Measurements from ENCODE around the gene MRPL36.
"Not testable (repeated sequence)": the region's sequence is repeated elsewhere in the genome, so short reads cannot be mapped to it uniquely, and the experiment has no call there.

MRPL36 gene

DNA sequence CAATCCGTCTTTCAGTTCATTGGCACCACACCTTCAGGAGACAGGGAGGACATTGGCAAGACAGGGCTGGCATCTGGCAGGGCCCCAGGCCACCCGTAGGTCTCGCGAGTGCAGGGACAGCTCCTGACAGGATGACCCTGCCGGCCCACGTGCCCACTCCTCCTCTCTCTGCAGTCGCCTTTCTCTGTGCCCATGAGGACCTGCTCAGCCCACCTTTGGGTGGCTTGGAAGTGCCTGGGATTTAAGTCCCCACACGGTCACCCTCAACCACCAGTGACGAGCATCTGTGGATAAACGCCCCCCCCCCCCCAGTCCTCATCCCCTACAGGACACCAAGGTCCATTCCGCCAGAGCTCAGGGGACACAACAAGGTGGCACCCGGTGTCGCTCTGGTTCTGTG, 4.1 kb downstream of the MRPL36 start:
- FAIRE-seq = no peak

DNA sequence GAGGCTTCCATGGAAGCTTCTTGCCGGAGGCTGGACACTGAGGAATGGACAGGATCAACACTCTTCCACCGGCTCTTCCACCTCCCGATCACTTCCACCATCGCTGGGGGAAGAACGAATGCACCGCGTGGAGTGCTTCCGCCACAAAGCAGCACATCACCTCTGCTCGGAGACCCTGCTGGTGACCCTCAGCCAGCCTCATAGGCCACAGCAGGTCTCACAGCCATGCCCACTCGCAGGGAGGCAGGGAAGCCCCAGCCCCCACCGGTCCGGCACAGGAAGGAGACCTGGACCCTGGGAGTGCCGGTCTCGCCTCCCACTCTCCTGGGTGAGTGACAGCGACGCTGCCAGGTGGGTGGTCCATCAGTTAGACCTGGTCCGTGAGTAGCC, 4.7 kb downstream of the MRPL36 start:
- no peak for FAIRE-seq

DNA sequence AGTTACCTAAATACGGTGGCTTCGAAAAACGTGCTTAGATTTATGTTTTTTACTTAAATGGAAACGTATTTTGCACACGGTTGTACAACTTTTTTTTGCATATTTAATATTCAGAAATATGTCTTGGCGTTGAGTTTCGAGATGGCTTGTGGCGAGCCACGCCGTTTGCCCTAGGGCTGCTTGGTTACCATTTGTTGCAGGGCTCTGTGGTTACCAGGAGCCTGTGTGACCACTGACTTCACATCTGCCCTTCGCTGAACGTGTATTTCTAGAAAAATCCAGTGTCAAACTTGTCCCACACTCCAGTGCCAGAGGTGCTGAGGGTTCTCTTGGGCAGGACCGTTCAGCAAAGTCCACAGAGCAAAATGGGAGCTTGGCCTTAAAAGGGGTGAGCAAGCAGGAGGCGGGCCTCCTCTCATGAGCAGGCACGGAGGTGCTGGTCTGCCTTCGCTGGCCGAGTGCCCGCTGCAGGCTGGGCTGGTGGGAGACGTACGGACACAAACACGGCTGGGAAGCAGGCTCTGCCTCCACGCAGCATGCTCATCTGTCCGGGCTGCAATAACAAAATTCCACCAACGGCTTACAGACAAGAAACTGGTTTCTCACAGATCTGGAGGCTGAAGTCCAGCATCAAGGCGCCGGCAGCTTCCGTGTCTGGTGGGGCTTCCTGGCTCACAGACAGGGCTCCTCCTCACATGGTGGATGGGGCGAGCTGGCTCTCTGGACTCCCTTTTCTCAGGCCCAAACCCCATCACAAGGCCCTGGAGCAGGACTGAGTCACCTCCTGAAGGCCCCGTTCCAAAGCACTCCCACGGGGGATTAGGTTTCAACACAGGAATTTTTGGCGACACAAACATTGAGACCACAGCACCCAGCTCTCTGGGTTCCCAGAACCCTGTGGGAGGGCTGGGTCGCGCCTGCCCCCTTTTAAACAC, 5.4 kb downstream of the MRPL36 start:
- FAIRE-seq = no peak

GRCh38 chr5:1793301-1793740, 6.3 kb downstream of the MRPL36 start:
- FAIRE-seq = no peak

DNA sequence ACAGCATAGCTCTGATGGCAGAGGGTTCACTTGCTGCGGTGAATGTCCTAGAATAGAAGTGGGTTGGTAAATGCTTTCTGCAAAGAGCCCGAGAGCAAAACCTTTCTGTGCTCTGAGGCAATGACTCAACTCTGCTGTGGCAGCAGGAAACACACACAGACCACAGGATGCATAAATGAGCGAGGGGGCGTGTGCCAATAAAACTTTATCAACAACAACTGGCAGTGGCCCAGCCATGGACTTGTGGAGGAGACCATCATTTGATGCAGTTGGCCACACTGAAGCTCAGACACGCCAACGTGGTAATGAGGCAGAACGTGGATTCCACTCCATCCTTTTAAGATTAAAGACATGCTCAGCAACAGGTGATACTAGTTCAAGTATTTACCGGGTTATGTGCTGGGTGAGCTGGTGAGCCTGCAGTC, 6.8 kb downstream of the MRPL36 start:
- no peak for FAIRE-seq

GRCh38 chr5:1791176-1791575, 8.5 kb downstream of the MRPL36 start:
- FAIRE-seq = no peak

DNA sequence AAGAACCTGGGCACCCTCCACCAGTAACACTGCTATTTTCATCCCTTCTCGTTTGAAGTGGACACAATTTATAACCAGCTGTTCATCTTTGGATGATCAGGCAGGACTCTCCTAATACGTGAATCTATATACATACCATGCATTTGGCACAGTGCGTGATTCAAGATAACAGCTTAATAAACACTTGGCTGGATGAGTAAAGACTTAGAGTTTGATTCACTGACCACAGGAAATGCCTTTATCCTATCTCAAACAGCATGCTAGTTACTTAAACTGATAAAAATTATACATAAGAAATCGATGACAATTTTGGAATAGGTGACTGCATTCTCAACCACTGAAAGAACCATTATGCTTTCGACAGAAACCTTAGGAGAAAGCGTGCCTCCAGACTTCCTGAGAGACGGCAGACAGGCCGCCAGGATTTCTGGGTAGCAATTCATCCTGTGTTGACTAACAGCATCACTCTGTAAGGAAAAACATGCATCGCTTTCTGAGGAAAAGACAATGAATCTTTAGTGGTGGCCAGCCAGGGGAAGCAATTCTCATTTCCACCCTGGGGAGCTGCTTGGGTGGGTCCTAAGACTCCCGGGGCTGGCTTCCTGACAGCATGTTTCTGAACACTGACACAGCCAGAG, 9.7 kb downstream of the MRPL36 start:
- FAIRE-seq = no peak

GRCh38 chr5:1789438-1789833, 10.2 kb downstream of the MRPL36 start:
- FAIRE-seq = not testable (repeated sequence)

DNA sequence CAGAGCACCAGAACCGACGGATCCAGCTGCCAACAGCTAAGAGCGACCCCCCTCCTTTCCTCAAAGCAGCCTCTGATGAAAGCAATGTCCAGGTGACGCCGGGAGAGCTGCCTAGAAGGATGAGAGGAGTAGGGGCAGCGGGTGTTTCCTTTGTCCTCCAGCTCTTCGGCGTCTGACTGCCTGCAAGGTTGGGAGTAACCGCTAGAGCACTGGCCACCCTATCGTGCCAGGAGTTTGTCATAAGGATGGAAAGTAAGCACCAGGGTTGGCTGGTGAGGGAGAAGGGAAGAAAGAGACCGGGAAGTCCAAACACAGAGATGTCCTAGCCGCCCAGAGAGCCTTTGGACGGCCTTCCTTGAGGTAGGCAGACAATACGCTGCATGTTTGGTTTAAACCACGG, 10.8 kb downstream of the MRPL36 start:
- no peak for FAIRE-seq

DNA sequence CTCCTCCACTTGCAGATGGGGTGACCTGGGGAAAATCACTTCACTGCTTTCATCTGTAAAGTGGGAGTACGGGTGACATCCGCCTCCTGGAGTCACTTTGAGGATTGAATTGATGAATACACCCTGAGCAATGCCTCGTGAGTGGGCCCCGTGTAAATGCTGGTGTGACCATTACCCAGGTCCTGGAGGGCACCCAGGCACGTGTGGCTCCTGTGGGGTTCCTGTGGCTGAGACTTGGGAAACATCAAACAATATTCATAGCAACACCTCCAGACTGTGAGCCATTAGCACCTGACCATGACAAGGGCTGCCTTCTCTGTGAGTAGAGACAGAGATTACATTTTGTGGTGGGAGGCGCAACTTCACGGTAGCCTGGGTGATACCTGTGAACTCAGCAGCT, 11.4 kb downstream of the MRPL36 start:
- FAIRE-seq = no peak

DNA sequence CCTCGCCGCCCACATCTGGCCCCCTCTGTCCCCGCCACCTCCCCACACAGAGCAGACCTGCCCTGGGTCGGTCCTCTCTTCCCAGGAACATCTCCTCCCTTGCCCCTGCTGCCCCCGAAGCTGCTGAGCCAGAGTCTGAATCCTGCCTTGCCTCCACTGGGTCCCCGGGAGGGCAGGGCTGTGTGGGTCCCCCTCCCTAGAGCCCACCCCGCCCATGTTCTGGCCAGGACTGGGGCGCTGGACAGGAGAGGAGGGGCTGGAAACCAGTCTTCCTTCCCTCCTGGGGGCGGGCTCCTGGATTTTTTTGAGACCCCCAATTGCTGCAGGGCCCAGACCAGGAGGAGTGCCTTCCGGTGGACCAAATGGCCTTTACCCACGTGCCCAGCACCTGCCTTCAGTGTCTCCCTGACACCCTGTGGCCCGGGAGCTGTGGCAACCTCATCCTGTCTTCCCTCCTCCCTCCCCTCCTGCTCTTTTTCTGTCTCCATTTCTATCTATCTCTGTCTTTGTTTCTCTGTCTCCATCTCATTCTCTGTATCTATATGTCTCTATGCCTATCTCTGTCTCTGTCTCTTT, 12.1 kb downstream of the MRPL36 start:
- FAIRE-seq = no peak

DNA sequence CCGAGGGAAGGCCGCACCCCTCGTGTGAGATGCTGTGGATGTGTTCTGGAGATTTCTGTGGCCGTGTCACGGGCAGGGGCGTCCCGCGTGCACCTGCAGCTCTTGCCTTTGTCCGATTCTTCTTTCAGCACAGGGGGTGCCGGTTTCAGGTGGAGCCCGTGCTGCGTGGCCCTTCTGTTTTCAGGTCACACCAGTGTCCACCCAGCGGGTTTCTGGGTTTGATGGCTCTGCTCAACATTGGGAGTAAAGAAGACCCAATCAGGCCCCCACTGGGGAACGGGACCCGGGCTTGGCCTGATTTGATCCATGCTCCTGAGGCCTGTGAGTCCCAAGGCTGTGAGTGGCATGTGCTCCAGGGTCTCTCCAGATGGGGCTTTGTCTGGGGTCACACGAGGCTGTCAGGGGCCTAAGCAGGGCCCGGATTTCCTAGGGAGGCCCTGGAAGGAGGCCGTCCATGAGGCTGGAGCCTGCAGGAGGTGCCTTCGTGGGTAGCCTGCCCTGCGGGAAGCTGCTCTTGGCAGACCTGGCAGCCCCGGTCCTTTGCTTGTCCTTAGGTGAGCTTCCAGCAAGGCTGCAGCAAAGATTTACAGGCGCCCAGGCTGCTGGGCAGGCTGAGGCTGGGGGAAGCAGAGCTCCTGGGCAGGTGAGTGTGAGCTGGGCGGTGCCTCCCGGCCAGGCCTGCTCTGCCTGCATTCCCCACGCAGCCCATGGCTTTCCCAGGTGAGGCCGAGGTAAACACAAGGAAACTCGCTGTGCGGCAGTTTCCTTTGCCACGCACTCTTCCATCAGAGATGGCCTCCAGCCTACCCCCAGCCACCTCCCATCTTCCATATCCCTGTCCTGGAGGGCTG, 12.8 kb downstream of the MRPL36 start:
- FAIRE-seq = no peak

DNA sequence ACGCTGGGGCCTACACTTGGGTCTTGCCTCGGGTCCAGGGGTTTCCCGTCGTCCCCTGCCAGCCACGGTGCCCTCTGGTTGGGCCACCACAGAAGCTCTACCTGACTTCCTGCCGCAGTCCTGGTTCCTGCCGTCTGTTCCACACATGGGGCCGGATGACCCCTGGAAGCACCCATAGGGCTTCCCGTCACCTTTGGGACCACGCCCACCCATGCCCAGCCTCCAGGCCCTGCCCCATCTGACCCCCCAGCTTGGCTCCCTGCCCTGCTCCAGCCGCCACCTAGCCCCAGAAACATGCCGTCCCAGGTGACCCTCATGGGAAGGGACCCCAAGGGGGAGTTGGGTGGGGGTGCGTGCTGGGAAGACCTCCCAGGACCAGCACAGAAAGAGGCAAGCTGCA, 13.7 kb downstream of the MRPL36 start:
- FAIRE-seq = no peak

DNA sequence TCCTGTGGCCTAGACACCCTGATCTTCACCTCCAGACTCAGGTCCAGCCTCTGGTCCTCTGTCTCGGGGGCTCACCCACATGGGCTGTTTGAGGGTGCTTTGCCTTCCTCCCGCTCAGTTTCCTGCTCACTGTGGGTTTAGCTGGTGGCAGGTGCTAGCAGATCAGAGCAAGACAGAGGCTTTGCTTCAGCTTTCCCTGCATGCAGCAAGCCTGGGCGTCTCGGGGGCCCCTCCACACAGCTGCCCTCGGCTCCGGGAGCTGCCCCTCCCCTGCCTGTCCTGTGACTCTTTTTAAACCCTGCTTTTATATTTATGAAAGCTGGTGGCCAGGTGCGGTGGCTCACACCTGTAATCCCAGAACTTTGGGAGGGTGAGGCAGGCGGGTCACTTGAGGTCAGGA, 14.6 kb downstream of the MRPL36 start:
- FAIRE-seq = no peak

- FAIRE-seq = no peak
Observed at GRCh38 chr5:1784197-1785050, 15.2 kb downstream of the MRPL36 start.

- FAIRE-seq = no peak
Observed at GRCh38 chr5:1783216-1783554, 16.5 kb downstream of the MRPL36 start.

- no peak for FAIRE-seq
Observed at GRCh38 chr5:1782385-1783215, 17.0 kb downstream of the MRPL36 start.

DNA sequence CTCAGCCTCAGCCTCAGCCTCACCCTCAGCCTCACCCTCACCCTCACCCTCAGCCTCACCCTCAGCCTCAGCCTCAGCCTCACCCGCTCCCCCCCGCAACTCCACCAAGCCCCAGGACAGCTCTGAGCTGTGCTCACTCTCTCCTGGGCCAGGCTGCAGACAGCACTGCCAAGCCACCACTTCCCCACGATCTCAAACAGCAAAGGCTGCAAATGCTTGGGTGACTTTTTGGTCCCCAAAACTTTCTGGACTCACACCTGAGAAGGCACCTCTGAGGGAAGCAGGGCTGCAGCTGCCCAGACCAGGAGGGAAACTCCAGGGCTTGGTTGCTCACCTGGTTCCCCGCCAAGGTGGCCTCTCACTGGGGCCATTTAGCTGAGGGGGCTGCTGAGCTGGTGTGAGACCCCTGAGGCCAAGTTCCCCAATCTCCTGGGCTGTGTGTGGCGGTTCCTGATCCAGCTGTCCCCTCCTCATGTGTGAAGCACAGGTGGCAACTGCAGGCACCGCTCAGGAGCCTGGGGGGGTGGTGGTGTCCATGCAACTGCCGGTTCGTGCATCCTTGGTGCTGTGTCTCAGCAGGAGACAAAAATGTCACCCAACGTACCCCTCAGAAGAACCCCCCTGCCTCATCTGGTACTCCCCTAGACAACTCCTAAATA, 17.8 kb downstream of the MRPL36 start:
- FAIRE-seq = no peak

- FAIRE-seq = no peak
Observed at GRCh38 chr5:1781107-1781506, 18.5 kb downstream of the MRPL36 start.

- FAIRE-seq = no peak
Observed at GRCh38 chr5:1780614-1780930, 19.1 kb downstream of the MRPL36 start.
